CD8-positive, alpha-beta memory T cell (primary cell): Measurements from ENCODE around the gene PTPRE. TPM values are rescaled to one million over a fixed set of nuclear protein-coding genes. Genes with fewer than 3 reads are reported as not detected.

Experiments used
- CTCF ChIA-PET: fragments of 350-600 bp; sonication (Branson Sonifier 250); formaldehyde crosslinking; loops from one replicate; lab custom pipeline; 2021; ENCODE audit warnings: antibody characterized with exemption; lab: Charles Lee
- POLR2A ChIA-PET: fragments of 350-600 bp; sonication (Branson Sonifier 250); formaldehyde crosslinking; loops from one replicate; lab custom pipeline; 2021; ENCODE audit warnings: antibody characterized with exemption; lab: Charles Lee
- DNase-seq, 5 donors: peaks; one replicate each; pipeline versions ENCODE4 v3.0.0 to v3.0.0-alpha.2; 2020 to 2022; ENCODE audit warnings: mixed read lengths in 1 of 5
- H3K27ac ChIP-seq: one replicate; pipeline ENCODE4 v1.7.0; 2013; ENCODE audit warnings: low read depth, mild to moderate bottlenecking, low read length, moderate library complexity
- H3K27me3 ChIP-seq: 2 replicates; pipeline ENCODE4 v1.7.0; 2013; ENCODE audit warnings: low read length, mild to moderate bottlenecking; ENCODE audit not compliant: insufficient read depth, poor library complexity, severe bottlenecking
- H3K36me3 ChIP-seq: 2 replicates; pipeline ENCODE4 v1.7.0; 2013; ENCODE audit warnings: mild to moderate bottlenecking, low read length, moderate library complexity; ENCODE audit not compliant: insufficient read depth
- H3K4me1 ChIP-seq: 2 replicates; pipeline ENCODE4 v1.7.0; 2013; ENCODE audit warnings: mild to moderate bottlenecking, low read length, moderate library complexity; ENCODE audit not compliant: insufficient read depth
- H3K4me3 ChIP-seq: 2 replicates; pipeline ENCODE4 v1.7.0; 2013; ENCODE audit warnings: mild to moderate bottlenecking, low read length
- H3K9me3 ChIP-seq: 2 replicates; pipeline ENCODE4 v1.7.0; 2013; ENCODE audit warnings: mild to moderate bottlenecking, low read length
- H3K27ac Mint-ChIP-seq, 8 donors: one replicate each; pipeline ENCODE4 v1.8.0; 2020 to 2021; ENCODE audit warnings: mixed read lengths in 8 of 8, mild to moderate bottlenecking in 6 of 8, inconsistent platforms in 3 of 8, moderate library complexity in 3 of 8
- H3K27me3 Mint-ChIP-seq, 2 donors: one replicate each; pipeline ENCODE4 v1.8.0; 2020 to 2021; ENCODE audit warnings: mixed read lengths in 2 of 2, mild to moderate bottlenecking in 1 of 2, moderate library complexity in 1 of 2
- H3K36me3 Mint-ChIP-seq, 3 donors: one replicate each; pipeline ENCODE4 v1.8.0; 2020 to 2021; ENCODE audit warnings: mixed read lengths in 3 of 3, inconsistent platforms in 1 of 3, mild to moderate bottlenecking in 1 of 3
- H3K4me1 Mint-ChIP-seq, 3 donors: one replicate each; pipeline ENCODE4 v1.8.0; 2020 to 2021; ENCODE audit warnings: mixed read lengths in 3 of 3, inconsistent platforms in 1 of 3, mild to moderate bottlenecking in 1 of 3
- H3K4me3 Mint-ChIP-seq, 7 donors: one replicate each; pipeline ENCODE4 v1.8.0; 2020 to 2021; ENCODE audit warnings: mixed read lengths in 7 of 7, mild to moderate bottlenecking in 6 of 7, moderate library complexity in 4 of 7, inconsistent platforms in 2 of 7
- H3K9me3 Mint-ChIP-seq, 5 donors: one replicate each; pipeline ENCODE4 v1.8.0; 2020 to 2022; ENCODE audit warnings: mixed read lengths in 5 of 5, mild to moderate bottlenecking in 3 of 5, moderate library complexity in 2 of 5, inconsistent platforms in 1 of 5
- polyA plus RNA-seq: library from polyadenylated mRNA; unstranded; fragments of 300-500 nt; fragmentation: Illumina TruSeq; gene quantifications from one replicate; pipeline ENCODE4 v1.2.3, GENCODE V29; 2021
- total RNA-seq, 2 experiments: library from RNA; stranded (reverse); gene quantifications; one replicate each; pipeline ENCODE4 v1.2.3, GENCODE V29; 2021

Gene PTPRE
- total and polyA plus RNA-seq, 3 experiments from 2014 or later: 25.2 to 29.5 (median 26.0) TPM

GRCh38 chr10:127911867-127912257 is 5.0 kb downstream of the PTPRE start:
- POLR2A ChIA-PET: no interaction called here
- H3K4me3 Mint-ChIP-seq: no peak overlapping the region
- H3K27me3 ChIP-seq: peaks cover 5% of the 10 kb centered on the region
- CTCF ChIA-PET: no interaction called here
- no peaks in the 10 kb centered on the region for H3K9me3 ChIP-seq
- no peak overlapping the region for H3K4me3 ChIP-seq
- no peaks in the 10 kb centered on the region for H3K36me3 ChIP-seq
- H3K27me3 Mint-ChIP-seq: peaks cover 14 to 18% of the 10 kb centered on the region in 2 donors
- peak overlapping the region in 1 of 8 donors; percentile 15 for H3K27ac Mint-ChIP-seq
- H3K27ac ChIP-seq: no peak overlapping the region
- H3K9me3 Mint-ChIP-seq: no peaks in the 10 kb centered on the region
- no peaks in the 10 kb centered on the region for H3K4me1 ChIP-seq
- no peaks in the 10 kb centered on the region for H3K4me1 Mint-ChIP-seq
- no peaks in the 10 kb centered on the region for H3K36me3 Mint-ChIP-seq
- no peak for DNase-seq

- Histone ChIP-seq H3K27ac (no peak overlapping the region), H3K4me1 (no peaks in the 10 kb centered on the region), H3K9me3 (no peaks in the 10 kb centered on the region), H3K36me3 (no peaks in the 10 kb centered on the region), H3K27me3 (peaks cover 4% of the 10 kb centered on the region), H3K4me3 (no peak overlapping the region)
- CTCF ChIA-PET: no interaction called here
- Mint-ChIP-seq H3K36me3 (no peaks in the 10 kb centered on the region), H3K27me3 (peaks cover 14 to 18% of the 10 kb centered on the region in 2 donors), H3K4me3 (no peak overlapping the region), H3K27ac (peak overlapping the region in 1 of 8 donors; percentile 79), H3K4me1 (no peaks in the 10 kb centered on the region), H3K9me3 (no peaks in the 10 kb centered on the region)
- no peak for DNase-seq
- POLR2A ChIA-PET: no interaction called here
These were observed 5.9 kb downstream of the PTPRE start for GRCh38 chr10:127912607-127913367.

- ChIA-PET CTCF (no interaction called here), POLR2A (no interaction called here)
- no peak overlapping the region for H3K4me3 Mint-ChIP-seq
- Histone ChIP-seq H3K4me3 (no peak overlapping the region), H3K36me3 (no peaks in the 10 kb centered on the region), H3K4me1 (no peaks in the 10 kb centered on the region), H3K27me3 (no peaks in the 10 kb centered on the region), H3K9me3 (no peaks in the 10 kb centered on the region), H3K27ac (no peak overlapping the region)
- no peaks in the 10 kb centered on the region for H3K36me3 Mint-ChIP-seq
- DNase-seq: no peak
- no peaks in the 10 kb centered on the region for H3K9me3 Mint-ChIP-seq
- H3K27ac Mint-ChIP-seq: no peak overlapping the region
- H3K4me1 Mint-ChIP-seq: no peaks in the 10 kb centered on the region
- H3K27me3 Mint-ChIP-seq: peaks cover 11 to 13% of the 10 kb centered on the region in 2 donors
These were observed 6.5 kb downstream of the PTPRE start for GRCh38 chr10:127913368-127913759.

GRCh38 chr10:127915324-127915723 is 8.4 kb downstream of the PTPRE start:
- ChIA-PET CTCF (interaction anchor here (1.1 kb wide), 1 partner anchor 8 kb away, joined by 3 read pairs; the partner anchor contains the start of gene PTPRE), POLR2A (no interaction called here)
- Histone ChIP-seq H3K4me3 (no peak overlapping the region), H3K36me3 (no peaks in the 10 kb centered on the region), H3K27me3 (no peaks in the 10 kb centered on the region), H3K9me3 (no peaks in the 10 kb centered on the region), H3K27ac (no peak overlapping the region), H3K4me1 (no peaks in the 10 kb centered on the region)
- H3K4me1 Mint-ChIP-seq: peaks cover 3 to 9% (median 5%) of the 10 kb centered on the region in 3 donors
- H3K36me3 Mint-ChIP-seq: no peaks in the 10 kb centered on the region
- DNase-seq: no peak
- no peak overlapping the region for H3K27ac Mint-ChIP-seq
- H3K4me3 Mint-ChIP-seq: no peak overlapping the region
- H3K27me3 Mint-ChIP-seq: peaks cover 2 to 7% of the 10 kb centered on the region in 2 donors
- H3K9me3 Mint-ChIP-seq: no peaks in the 10 kb centered on the region

GRCh38 chr10:127916826-127917225 is 9.9 kb downstream of the PTPRE start:
- ChIA-PET CTCF (no interaction called here), POLR2A (no interaction called here)
- H3K9me3 ChIP-seq: no peaks in the 10 kb centered on the region
- no peak for DNase-seq
- no peaks in the 10 kb centered on the region for H3K27me3 ChIP-seq
- no peaks in the 10 kb centered on the region for H3K36me3 ChIP-seq
- H3K27me3 Mint-ChIP-seq: peaks cover 2 to 7% of the 10 kb centered on the region in 2 donors
- no peaks in the 10 kb centered on the region for H3K4me1 ChIP-seq
- H3K27ac ChIP-seq: no peak overlapping the region
- H3K36me3 Mint-ChIP-seq: no peaks in the 10 kb centered on the region
- peaks cover 3 to 9% (median 5%) of the 10 kb centered on the region in 3 donors for H3K4me1 Mint-ChIP-seq
- H3K9me3 Mint-ChIP-seq: no peaks in the 10 kb centered on the region
- no peak overlapping the region for H3K4me3 Mint-ChIP-seq
- no peak overlapping the region for H3K27ac Mint-ChIP-seq
- H3K4me3 ChIP-seq: no peak overlapping the region

GRCh38 chr10:127918572-127918971 is 11.7 kb downstream of the PTPRE start:
- H3K27ac ChIP-seq: no peak overlapping the region
- H3K9me3 ChIP-seq: no peaks in the 10 kb centered on the region
- H3K4me1 ChIP-seq: no peaks in the 10 kb centered on the region
- H3K4me3 ChIP-seq: no peak overlapping the region
- Mint-ChIP-seq H3K4me3 (no peak overlapping the region), H3K27me3 (peaks cover 2 to 7% of the 10 kb centered on the region in 2 donors), H3K9me3 (no peaks in the 10 kb centered on the region), H3K36me3 (no peaks in the 10 kb centered on the region), H3K27ac (peak overlapping the region in 1 of 8 donors; percentile 19), H3K4me1 (peaks cover 3 to 9% (median 5%) of the 10 kb centered on the region in 3 donors)
- H3K36me3 ChIP-seq: no peaks in the 10 kb centered on the region
- POLR2A ChIA-PET: no interaction called here
- no peaks in the 10 kb centered on the region for H3K27me3 ChIP-seq
- CTCF ChIA-PET: no interaction called here
- no peak for DNase-seq

- Histone ChIP-seq H3K27ac (no peak overlapping the region), H3K9me3 (no peaks in the 10 kb centered on the region), H3K27me3 (no peaks in the 10 kb centered on the region), H3K4me1 (no peaks in the 10 kb centered on the region), H3K4me3 (no peak overlapping the region), H3K36me3 (no peaks in the 10 kb centered on the region)
- ChIA-PET CTCF (no interaction called here), POLR2A (no interaction called here)
- H3K36me3 Mint-ChIP-seq: no peaks in the 10 kb centered on the region
- peaks cover 2 to 3% of the 10 kb centered on the region in 2 donors for H3K27me3 Mint-ChIP-seq
- peak overlapping the region in 1 of 8 donors; percentile 36 for H3K27ac Mint-ChIP-seq
- H3K9me3 Mint-ChIP-seq: no peaks in the 10 kb centered on the region
- DNase-seq: no peak
- H3K4me3 Mint-ChIP-seq: no peak overlapping the region
- H3K4me1 Mint-ChIP-seq: peaks cover 3 to 9% (median 5%) of the 10 kb centered on the region in 3 donors
These were observed 12.7 kb downstream of the PTPRE start for GRCh38 chr10:127919418-127920271.
